HepG2 (cell line): Measurements from ENCODE around the gene DEDD2. TPM values are rescaled to one million over a fixed set of nuclear protein-coding genes. Genes with fewer than 3 reads are reported as not detected.

ENCODE experiments used
- BCL6 ChIP-seq: IDR thresholded peaks from 2 replicates; pipeline ENCODE4 v1.6.1; 2016; ENCODE audit warnings: missing genetic modification reagents, missing compliant biosample characterization
- ELF1 ChIP-seq: sonication (generic); formaldehyde crosslinking; IDR thresholded peaks from 2 replicates; pipeline ENCODE4 v1.4.0; 2020; ENCODE audit warnings: missing genetic modification reagents
- HOXA7 ChIP-seq: sonication (generic); formaldehyde crosslinking; IDR thresholded peaks from 2 replicates; pipeline ENCODE4 v1.8.1; 2022; ENCODE audit warnings: mild to moderate bottlenecking, missing genetic modification reagents, moderate library complexity
- IRX3 ChIP-seq: sonication (generic); formaldehyde crosslinking; IDR thresholded peaks from 2 replicates; pipeline ENCODE4 v1.8.1; 2023; ENCODE audit warnings: mild to moderate bottlenecking, low read depth, missing genetic modification reagents, borderline replicate concordance
- JUND ChIP-seq: sonication (generic); formaldehyde crosslinking; IDR thresholded peaks from 2 replicates; pipeline ENCODE4 v1.8.0; 2022; ENCODE audit warnings: mild to moderate bottlenecking, missing genetic modification reagents
- KDM2A ChIP-seq: sonication (generic); formaldehyde crosslinking; IDR thresholded peaks from 2 replicates; pipeline ENCODE4 v1.4.0; 2020; ENCODE audit warnings: low read depth, missing genetic modification reagents, borderline replicate concordance
- MIXL1 ChIP-seq: IDR thresholded peaks from 2 replicates; pipeline ENCODE4 v1.6.1; 2016
- NFYC ChIP-seq: IDR thresholded peaks from 2 replicates; pipeline ENCODE4 v1.6.1; 2016; ENCODE audit warnings: missing genetic modification reagents, missing compliant biosample characterization
- PHB2 ChIP-seq: fragments of 450-650 bp; IDR thresholded peaks from 2 replicates; pipeline ENCODE4 v1.6.1; 2018; ENCODE audit not compliant: partially characterized antibody
- PPARG ChIP-seq: conservative IDR thresholded peaks from 2 replicates; pipeline ENCODE4 v1.6.1; 2016; ENCODE audit warnings: missing biosample characterization, missing genetic modification reagents
- SIX4 ChIP-seq: sonication (generic); formaldehyde crosslinking; IDR thresholded peaks from 2 replicates; pipeline ENCODE4 v1.4.0; 2020; ENCODE audit warnings: missing genetic modification reagents
- ZBTB10 ChIP-seq: sonication (generic); formaldehyde crosslinking; IDR thresholded peaks from 2 replicates; pipeline ENCODE4 v1.4.0; 2020; ENCODE audit warnings: missing genetic modification reagents, borderline replicate concordance
- ZNF138 ChIP-seq: sonication (generic); formaldehyde crosslinking; IDR thresholded peaks from 2 replicates; pipeline ENCODE4 v1.5.0; 2020; ENCODE audit warnings: mild to moderate bottlenecking, low read depth, missing genetic modification reagents
- ZNF460 ChIP-seq: sonication (generic); formaldehyde crosslinking; IDR thresholded peaks from 2 replicates; pipeline ENCODE4 v1.5.1; 2020; ENCODE audit warnings: missing genetic modification reagents, mild to moderate bottlenecking, borderline replicate concordance
- ZNF503 ChIP-seq: sonication (generic); formaldehyde crosslinking; IDR thresholded peaks from 2 replicates; pipeline ENCODE4 v1.4.0; 2020; ENCODE audit warnings: missing genetic modification reagents
- ZNF616 ChIP-seq: sonication (generic); formaldehyde crosslinking; IDR thresholded peaks from 2 replicates; pipeline ENCODE4 v1.5.0; 2020; ENCODE audit warnings: low read depth, mild to moderate bottlenecking, missing genetic modification reagents
- ZNF713 ChIP-seq: sonication (generic); formaldehyde crosslinking; IDR thresholded peaks from 2 replicates; pipeline ENCODE4 v1.4.0; 2020; ENCODE audit warnings: mild to moderate bottlenecking, missing genetic modification reagents
- ZNF878 ChIP-seq: sonication (generic); formaldehyde crosslinking; IDR thresholded peaks from 2 replicates; pipeline ENCODE4 v1.8.1; 2023; ENCODE audit warnings: mild to moderate bottlenecking, missing genetic modification reagents, moderate library complexity
- polyA plus RNA-seq, 8 experiments: library from polyadenylated mRNA; depleted of rRNA in 3 of 8; stranded (reverse) in 7 of 8; unstranded in 1 of 8; fragments of >200 nt; fragmentation: Illumina TruSeq in 4 of 8; extraction: Trizol in 4 of 8; gene quantifications; 2 replicates each; pipeline versions ENCODE4 v1.2.1 to v1.2.3, GENCODE V29; 2011 to 2016; ENCODE audit warnings: low read depth in 4 of 8, missing spikeins in 1 of 8, mixed read lengths in 1 of 8; ENCODE audit not compliant: insufficient read depth in 1 of 8
- total RNA-seq, 5 experiments: library from RNA; depleted of rRNA; stranded (reverse); fragments of >200 nt; fragmentation: Illumina TruSeq; extraction: Trizol; gene quantifications; 2 replicates each; pipeline ENCODE4 v1.2.3, GENCODE V29; 2016; ENCODE audit warnings: low read depth in 1 of 5
- TF ChIP-seq, protein P1 (sequence below): sonication (generic); formaldehyde crosslinking; IDR thresholded peaks from 2 replicates; pipeline ENCODE4 v1.8.1; 2023; ENCODE audit warnings: missing genetic modification reagents, inconsistent platforms, borderline replicate concordance
- TF ChIP-seq, protein P2 (sequence below): sonication (generic); formaldehyde crosslinking; IDR thresholded peaks from 2 replicates; pipeline ENCODE4 v1.4.0; 2020; ENCODE audit warnings: missing genetic modification reagents
- TF ChIP-seq, protein P3 (sequence below): sonication (generic); formaldehyde crosslinking; IDR thresholded peaks from 2 replicates; pipeline ENCODE4 v1.5.0; 2020; ENCODE audit warnings: missing genetic modification reagents

DEDD2 gene
- total and polyA plus RNA-seq, 2 of the 13 experiments (the other 11 are each of a cell fraction or from before 2014, with no cell fraction given): 19.2 to 24.7 TPM

DNA sequence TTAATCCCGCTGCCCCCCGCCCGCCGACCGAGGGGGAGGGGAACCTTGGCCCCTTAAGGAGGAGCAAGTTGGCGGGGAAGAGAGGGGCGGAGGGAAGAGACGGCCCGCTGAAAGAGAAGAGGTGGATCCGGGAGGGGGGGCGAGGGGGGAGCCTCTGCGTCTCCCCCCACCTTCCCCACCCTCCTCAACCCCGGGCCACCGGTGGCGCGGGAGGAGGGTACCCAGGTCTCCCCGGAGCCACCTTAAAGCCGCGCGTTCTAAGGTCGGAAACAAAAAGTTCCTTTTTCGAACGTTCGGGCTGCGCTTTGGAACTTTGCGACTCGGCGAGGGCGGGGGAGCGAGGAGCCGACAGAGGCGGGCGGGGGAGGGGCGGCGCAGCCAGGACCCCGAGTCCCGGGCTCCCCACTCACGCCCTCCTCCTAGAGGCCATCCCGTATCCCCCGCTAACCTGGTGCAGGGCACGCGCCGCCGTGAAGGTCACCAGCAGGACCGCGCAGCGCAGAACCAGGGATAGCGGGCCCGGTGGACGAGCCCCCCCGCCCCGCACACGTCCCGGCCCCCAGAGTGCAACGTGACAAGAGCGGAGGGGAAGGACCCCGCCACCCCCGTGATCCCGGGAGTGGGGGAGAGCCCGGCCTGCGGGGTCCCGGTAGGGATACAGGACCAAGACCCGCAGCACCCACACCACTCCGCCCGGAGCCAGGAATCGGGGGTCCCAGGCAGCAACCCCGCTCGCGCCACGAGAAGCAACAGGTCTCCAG, 36.8 kb upstream of the DEDD2 start (continued):
- TF ChIP-seq, protein P1, sequence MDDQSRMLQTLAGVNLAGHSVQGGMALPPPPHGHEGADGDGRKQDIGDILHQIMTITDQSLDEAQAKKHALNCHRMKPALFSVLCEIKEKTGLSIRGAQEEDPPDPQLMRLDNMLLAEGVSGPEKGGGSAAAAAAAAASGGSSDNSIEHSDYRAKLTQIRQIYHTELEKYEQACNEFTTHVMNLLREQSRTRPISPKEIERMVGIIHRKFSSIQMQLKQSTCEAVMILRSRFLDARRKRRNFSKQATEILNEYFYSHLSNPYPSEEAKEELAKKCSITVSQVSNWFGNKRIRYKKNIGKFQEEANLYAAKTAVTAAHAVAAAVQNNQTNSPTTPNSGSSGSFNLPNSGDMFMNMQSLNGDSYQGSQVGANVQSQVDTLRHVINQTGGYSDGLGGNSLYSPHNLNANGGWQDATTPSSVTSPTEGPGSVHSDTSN (CRISPR knock-in tag): no peak
- no peak for TF ChIP-seq PHB2
- no peak for TF ChIP-seq SIX4 (CRISPR knock-in tag)
- peak; percentile 84 for TF ChIP-seq ZBTB10 (CRISPR knock-in tag)
- TF ChIP-seq IRX3: 0 out of 2 replicates have a peak, but pooled peaks have one; percentile 24
- no peak for TF ChIP-seq ZNF460 (CRISPR knock-in tag)
- TF ChIP-seq ZNF616: no peak
- TF ChIP-seq, protein P2, sequence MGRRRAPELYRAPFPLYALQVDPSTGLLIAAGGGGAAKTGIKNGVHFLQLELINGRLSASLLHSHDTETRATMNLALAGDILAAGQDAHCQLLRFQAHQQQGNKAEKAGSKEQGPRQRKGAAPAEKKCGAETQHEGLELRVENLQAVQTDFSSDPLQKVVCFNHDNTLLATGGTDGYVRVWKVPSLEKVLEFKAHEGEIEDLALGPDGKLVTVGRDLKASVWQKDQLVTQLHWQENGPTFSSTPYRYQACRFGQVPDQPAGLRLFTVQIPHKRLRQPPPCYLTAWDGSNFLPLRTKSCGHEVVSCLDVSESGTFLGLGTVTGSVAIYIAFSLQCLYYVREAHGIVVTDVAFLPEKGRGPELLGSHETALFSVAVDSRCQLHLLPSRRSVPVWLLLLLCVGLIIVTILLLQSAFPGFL (CRISPR knock-in tag): no peak
- TF ChIP-seq JUND: 0 out of 2 replicates have a peak, but pooled peaks have one; percentile 4
- TF ChIP-seq ZNF878 (CRISPR knock-in tag): 0 out of 2 replicates have a peak, but pooled peaks have one; percentile 60
- TF ChIP-seq, protein P3, sequence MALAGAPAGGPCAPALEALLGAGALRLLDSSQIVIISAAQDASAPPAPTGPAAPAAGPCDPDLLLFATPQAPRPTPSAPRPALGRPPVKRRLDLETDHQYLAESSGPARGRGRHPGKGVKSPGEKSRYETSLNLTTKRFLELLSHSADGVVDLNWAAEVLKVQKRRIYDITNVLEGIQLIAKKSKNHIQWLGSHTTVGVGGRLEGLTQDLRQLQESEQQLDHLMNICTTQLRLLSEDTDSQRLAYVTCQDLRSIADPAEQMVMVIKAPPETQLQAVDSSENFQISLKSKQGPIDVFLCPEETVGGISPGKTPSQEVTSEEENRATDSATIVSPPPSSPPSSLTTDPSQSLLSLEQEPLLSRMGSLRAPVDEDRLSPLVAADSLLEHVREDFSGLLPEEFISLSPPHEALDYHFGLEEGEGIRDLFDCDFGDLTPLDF (CRISPR knock-in tag): no peak
- TF ChIP-seq KDM2A: peak; percentile 53; the same call in 1 of the 2 replicates
- peak; percentile 22; the same call in 1 of the 2 replicates for TF ChIP-seq NFYC
- no peak for TF ChIP-seq ZNF138
- no peak; the same call in 1 of the 2 replicates for TF ChIP-seq ELF1 (CRISPR knock-in tag)
- TF ChIP-seq MIXL1: no peak
- peak; percentile 14; the same call in 1 of the 2 replicates for TF ChIP-seq ZNF503 (CRISPR knock-in tag)
- no peak for TF ChIP-seq ZNF713 (CRISPR knock-in tag)
- peak; percentile 11; the same call in 1 of the 2 replicates for TF ChIP-seq BCL6 (CRISPR knock-in tag)
- TF ChIP-seq PPARG (CRISPR knock-in tag): no peak
- no peak for TF ChIP-seq HOXA7 (CRISPR knock-in tag)
